Cerebellar nuclear complex (tissue), 1 donor: ENCODE results near the gene SPSB1.

Experiments used
- DNase-seq, 2 experiments: peaks; one replicate each; lab custom pipeline; 2025; lab: John Stamatoyannopoulos, UW

The SPSB1 gene

GRCh38 chr1:9292361-9293240 is at the start of gene SPSB1:
SPSB1 (plus strand) TSS chr1:9292894; CDS start chr1:9355892, 62,998 bp downstream.
- DNase-seq: no peak

- no peak for DNase-seq
Measured at GRCh38 chr1:9243066-9243739, 49.5 kb upstream of the SPSB1 start.

GRCh38 chr1:9244501-9245229 is 48.0 kb upstream of the SPSB1 start:
- no peak for DNase-seq

- no peak for DNase-seq
Measured at GRCh38 chr1:9245230-9245619, 47.5 kb upstream of the SPSB1 start.

GRCh38 chr1:9245661-9246060 is 47.0 kb upstream of the SPSB1 start:
- DNase-seq: no peak

- no peak for DNase-seq
Measured at GRCh38 chr1:9246215-9246614, 46.5 kb upstream of the SPSB1 start.

- no peak for DNase-seq
Measured at GRCh38 chr1:9246841-9247785, 45.6 kb upstream of the SPSB1 start.

GRCh38 chr1:9247894-9248293 is 44.8 kb upstream of the SPSB1 start:
- no peak for DNase-seq

- no peak for DNase-seq
Measured at GRCh38 chr1:9248341-9249262, 44.1 kb upstream of the SPSB1 start.

GRCh38 chr1:9249263-9249533 is 43.5 kb upstream of the SPSB1 start:
- DNase-seq: no peak

GRCh38 chr1:9249534-9250410 is 42.9 kb upstream of the SPSB1 start:
- no peak for DNase-seq

- DNase-seq: no peak
Measured at GRCh38 chr1:9250411-9251381, 42.0 kb upstream of the SPSB1 start.

GRCh38 chr1:9251501-9251900 is 41.2 kb upstream of the SPSB1 start:
- no peak for DNase-seq

- no peak for DNase-seq
Measured at GRCh38 chr1:9253004-9253403, 39.7 kb upstream of the SPSB1 start.

GRCh38 chr1:9253453-9254105 is 39.1 kb upstream of the SPSB1 start:
- DNase-seq: no peak

GRCh38 chr1:9256332-9256731 is 36.4 kb upstream of the SPSB1 start:
- DNase-seq: no peak

GRCh38 chr1:9257851-9258250 is 34.8 kb upstream of the SPSB1 start:
- no peak for DNase-seq

- no peak for DNase-seq
Measured at GRCh38 chr1:9258629-9259028, 34.1 kb upstream of the SPSB1 start.
